GM23338 (cell line): ENCODE measurements around the gene SMTNL1. TPM values are rescaled to one million over a fixed set of nuclear protein-coding genes. Genes with fewer than 3 reads are reported as not detected.

Experiments
- ATAC-seq: fragments of 200-7000 bp; cut with Tn5 transposase; 3 replicates; pipeline ENCODE4 v1.9.1; 2020
- DNase-seq: peaks from one replicate; pipeline ENCODE4 v3.0.0-alpha.2; 2015; ENCODE audit warnings: low spot score
- H2AFZ ChIP-seq: fragments of 200-600 bp; sonication (generic); 2 replicates; pipeline ENCODE4 v1.8.0; 2016; ENCODE audit warnings: antibody characterized with exemption, mild to moderate bottlenecking, moderate library complexity
- H3F3A ChIP-seq: fragments of 200-600 bp; sonication (generic); replicated peaks from 2 replicates; pipeline ENCODE4 v1.8.0; 2017; ENCODE audit warnings: antibody characterized with exemption, mixed run types, low read depth
- H3K27ac ChIP-seq: fragments of 200-600 bp; sonication (generic); 2 replicates; pipeline ENCODE4 v1.6.1; 2016; ENCODE audit warnings: low read depth
- H3K27me3 ChIP-seq: fragments of 200-600 bp; sonication (generic); 2 replicates; pipeline ENCODE4 v1.8.0; 2016; ENCODE audit warnings: mild to moderate bottlenecking, mixed run types, moderate library complexity; ENCODE audit not compliant: insufficient read depth
- H3K36me3 ChIP-seq: fragments of 200-600 bp; sonication (generic); 2 replicates; pipeline ENCODE4 v1.8.0; 2016; ENCODE audit warnings: mild to moderate bottlenecking; ENCODE audit not compliant: insufficient read depth
- H3K4me1 ChIP-seq: fragments of 200-600 bp; sonication (generic); 2 replicates; pipeline ENCODE4 v1.8.0; 2016; ENCODE audit warnings: mild to moderate bottlenecking, moderate library complexity; ENCODE audit not compliant: insufficient read depth
- H3K4me2 ChIP-seq: fragments of 200-600 bp; sonication (generic); 2 replicates; pipeline ENCODE4 v1.7.1; 2017; ENCODE audit warnings: mixed run types
- H3K4me3 ChIP-seq: fragments of 200-600 bp; sonication (generic); 2 replicates; pipeline ENCODE4 v1.6.1; 2016; ENCODE audit warnings: mixed run types
- H3K79me2 ChIP-seq: fragments of 200-600 bp; sonication (generic); replicated peaks from 2 replicates; pipeline ENCODE4 v1.8.0; 2017; ENCODE audit warnings: mild to moderate bottlenecking; ENCODE audit not compliant: insufficient read depth
- H3K9me2 ChIP-seq: fragments of 200-600 bp; sonication (generic); 2 replicates; pipeline ENCODE4 v1.8.0; 2017; ENCODE audit not compliant: insufficient read depth
- H4K20me1 ChIP-seq: fragments of 200-600 bp; sonication (generic); replicated peaks from 2 replicates; pipeline ENCODE4 v1.8.0; 2017; ENCODE audit warnings: mild to moderate bottlenecking; ENCODE audit not compliant: insufficient read depth
- H3K27ac Mint-ChIP-seq: 2 replicates; pipeline ENCODE4 v1.8.0; 2020; ENCODE audit warnings: inconsistent platforms, mild to moderate bottlenecking, moderate library complexity, mixed read lengths
- H3K27me3 Mint-ChIP-seq: 3 replicates; pipeline ENCODE4 v1.8.0; 2022; ENCODE audit warnings: low read depth, mild to moderate bottlenecking, moderate library complexity, mixed read lengths, inconsistent platforms; ENCODE audit not compliant: insufficient read depth, poor library complexity
- H3K36me3 Mint-ChIP-seq: 3 replicates; pipeline ENCODE4 v1.8.0; 2021; ENCODE audit warnings: low read depth, mild to moderate bottlenecking, inconsistent platforms, moderate library complexity, mixed read lengths
- H3K4me1 Mint-ChIP-seq: 3 replicates; pipeline ENCODE4 v1.8.0; 2020; ENCODE audit warnings: mild to moderate bottlenecking, inconsistent platforms, mixed read lengths
- H3K4me3 Mint-ChIP-seq: 3 replicates; pipeline ENCODE4 v1.8.0; 2021; ENCODE audit warnings: moderate library complexity, mild to moderate bottlenecking, inconsistent platforms, mixed read lengths
- H3K9me3 Mint-ChIP-seq: 3 replicates; pipeline ENCODE4 v1.8.0; 2020; ENCODE audit warnings: moderate library complexity, mild to moderate bottlenecking, inconsistent platforms, mixed read lengths
- CREB1 ChIP-seq: fragments of 250-450 bp; sonication (Bioruptor Pico); IDR thresholded peaks from 2 replicates; pipeline ENCODE4 v1.5.0; 2020; ENCODE audit warnings: low read depth, mild to moderate bottlenecking, moderate library complexity
- CTCF ChIP-seq, 2 experiments: fragments of 200-600 bp in 1 of 2; sonication (generic) in 1 of 2; conservative IDR thresholded peaks; 2 replicates each; pipeline versions ENCODE4 v1.5.1 to v1.6.1; 2016 to 2017; ENCODE audit warnings: antibody characterized with exemption in 2 of 2, low read depth in 2 of 2, mild to moderate bottlenecking in 2 of 2, moderate library complexity in 1 of 2
- ETS1 ChIP-seq: IDR thresholded peaks from 2 replicates; pipeline ENCODE4 v1.6.1; 2016; ENCODE audit warnings: antibody characterized with exemption
- EZH2 ChIP-seq: fragments of 200-600 bp; sonication (generic); IDR thresholded peaks from one replicate; pipeline ENCODE4 v1.8.0; 2017; ENCODE audit warnings: antibody characterized with exemption, mild to moderate bottlenecking, low read depth; ENCODE audit not compliant: unreplicated experiment
- EZH2phosphoT487 ChIP-seq: fragments of 200-600 bp; sonication (generic); IDR thresholded peaks from one replicate; pipeline ENCODE4 v1.8.1; 2018; ENCODE audit warnings: antibody characterized with exemption; ENCODE audit not compliant: unreplicated experiment
- JUNB ChIP-seq: IDR thresholded peaks from one replicate; pipeline ENCODE4 v1.6.1; 2016; ENCODE audit warnings: antibody characterized with exemption; ENCODE audit not compliant: unreplicated experiment
- NANOG ChIP-seq: IDR thresholded peaks from 2 replicates; pipeline ENCODE4 v1.6.1; 2016; ENCODE audit warnings: antibody characterized with exemption, borderline replicate concordance
- POLR2AphosphoS5 ChIP-seq: IDR thresholded peaks from 2 replicates; pipeline ENCODE4 v1.6.1; 2016; ENCODE audit warnings: antibody characterized with exemption, low read depth
- REST ChIP-seq: IDR thresholded peaks from one replicate; pipeline ENCODE4 v1.6.1; 2018; ENCODE audit warnings: antibody characterized with exemption; ENCODE audit not compliant: unreplicated experiment
- STAT1 ChIP-seq: IDR thresholded peaks from one replicate; pipeline ENCODE4 v1.6.1; 2016; ENCODE audit warnings: antibody characterized with exemption; ENCODE audit not compliant: unreplicated experiment
- ZNF114 ChIP-seq: fragments of 250-450 bp; sonication (Bioruptor Pico); IDR thresholded peaks from 2 replicates; pipeline ENCODE4 v1.5.0; 2020; ENCODE audit warnings: mild to moderate bottlenecking, moderate library complexity
- ZNF331 ChIP-seq: fragments of 250-450 bp; sonication (Bioruptor Pico); IDR thresholded peaks from 2 replicates; pipeline ENCODE4 v1.5.0; 2020; ENCODE audit warnings: low read depth, mild to moderate bottlenecking, moderate library complexity
- ZNF462 ChIP-seq: fragments of 250-450 bp; sonication (Bioruptor Pico); IDR thresholded peaks from 2 replicates; pipeline ENCODE4 v1.5.0; 2020; ENCODE audit warnings: mild to moderate bottlenecking, moderate library complexity
- polyA plus RNA-seq: library from polyadenylated mRNA; unstranded; fragments of >200 nt; fragmentation: Nextera tagmentation; extraction: Ambion mirVana; gene quantifications from 2 replicates; pipeline ENCODE4 v1.2.1, GENCODE V29; 2016
- total RNA-seq: library from RNA; depleted of rRNA; stranded (reverse); fragments of >200 nt; shearing (Covaris generic); gene quantifications from 2 replicates; pipeline ENCODE4 v1.2.3, GENCODE V29; 2014

SMTNL1 gene
- total and polyA plus RNA-seq, 2 experiments from 2014 or later, result 0.31 to 0.70 TPM

- no peak overlapping the region for H3K4me3 ChIP-seq
- no peak overlapping the region for H3K4me2 ChIP-seq
- H2AFZ ChIP-seq, result no peak overlapping the region
- ATAC-seq (no peak), DNase-seq (no peak)
- no peaks in the 10 kb centered on the region for H3K9me2 ChIP-seq
- H3K27ac Mint-ChIP-seq, result no peak overlapping the region; the same call in 1 of the 2 replicates
- H3K79me2 ChIP-seq, result no peaks in the 10 kb centered on the region
- H3K27ac ChIP-seq, result no peak overlapping the region
- no peaks in the 10 kb centered on the region for H3F3A ChIP-seq
- H3K27me3 Mint-ChIP-seq, result peaks cover 4% of the 10 kb centered on the region
- H3K36me3 ChIP-seq, result no peaks in the 10 kb centered on the region; the same call in 1 of the 2 replicates
- no peak for TF ChIP-seq NANOG
- TF ChIP-seq ZNF331 (CRISPR knock-in tag), result no peak
- no peak for TF ChIP-seq ZNF462 (CRISPR knock-in tag)
- TF ChIP-seq ETS1, result no peak
- TF ChIP-seq EZH2phosphoT487, result no peak
- TF ChIP-seq STAT1, result no peak
- no peak for TF ChIP-seq ZNF114 (CRISPR knock-in tag)
- no peak for TF ChIP-seq EZH2
- no peak for TF ChIP-seq POLR2AphosphoS5
- TF ChIP-seq JUNB, result no peak
- TF ChIP-seq REST, result no peak
- no peak for TF ChIP-seq CREB1
- no peak for TF ChIP-seq CTCF (conservative IDR thresholded peaks at IDR 0.05; ENCODE audit: low read depth in 2 of 2)
- H3K27me3 ChIP-seq, result no peaks in the 10 kb centered on the region
- H4K20me1 ChIP-seq, result no peaks in the 10 kb centered on the region
- H3K4me1 ChIP-seq, result no peaks in the 10 kb centered on the region
- peaks cover 68% of the 10 kb centered on the region for H3K36me3 Mint-ChIP-seq
- H3K4me3 Mint-ChIP-seq, result no peak overlapping the region; the same call in 2 of the 3 replicates
- peaks cover 10% of the 10 kb centered on the region; the same call in 2 of the 3 replicates for H3K4me1 Mint-ChIP-seq
- no peaks in the 10 kb centered on the region for H3K9me3 Mint-ChIP-seq
These were observed 15.1 kb downstream of the SMTNL1 start for GRCh38 chr11:57552479-57552878.
